OCI-LY3 (cell line): ENCODE data around the gene CRYBB2.

Experiments used
- CTCF ChIP-seq: fragments of 200-600, 300-600 bp; sonication (generic); IDR thresholded peaks from 2 replicates; pipeline ENCODE4 v1.5.1; 2014; ENCODE audit warnings: antibody characterized with exemption, low read length, low read depth
- EZH2phosphoT487 ChIP-seq: fragments of 200-600 bp; shearing (Covaris generic); IDR thresholded peaks from 2 replicates; pipeline ENCODE4 v1.6.1; 2018; ENCODE audit warnings: antibody characterized with exemption, mixed run types, low read depth

GRCh38 chr22:25197340-25197739 is 22.1 kb upstream of the CRYBB2 start:
- TF ChIP-seq CTCF (no peak), EZH2phosphoT487 (no peak)
